HG02884 (cell line): ENCODE results near the gene CAV3.

Experiments
- ATAC-seq: cut with Tn5 transposase; IDR thresholded peaks from one replicate; pipeline ENCODE4 v1.9.1; 2021; ENCODE audit warnings: mild to moderate bottlenecking, moderate library complexity; ENCODE audit not compliant: unreplicated experiment

Gene CAV3

DNA sequence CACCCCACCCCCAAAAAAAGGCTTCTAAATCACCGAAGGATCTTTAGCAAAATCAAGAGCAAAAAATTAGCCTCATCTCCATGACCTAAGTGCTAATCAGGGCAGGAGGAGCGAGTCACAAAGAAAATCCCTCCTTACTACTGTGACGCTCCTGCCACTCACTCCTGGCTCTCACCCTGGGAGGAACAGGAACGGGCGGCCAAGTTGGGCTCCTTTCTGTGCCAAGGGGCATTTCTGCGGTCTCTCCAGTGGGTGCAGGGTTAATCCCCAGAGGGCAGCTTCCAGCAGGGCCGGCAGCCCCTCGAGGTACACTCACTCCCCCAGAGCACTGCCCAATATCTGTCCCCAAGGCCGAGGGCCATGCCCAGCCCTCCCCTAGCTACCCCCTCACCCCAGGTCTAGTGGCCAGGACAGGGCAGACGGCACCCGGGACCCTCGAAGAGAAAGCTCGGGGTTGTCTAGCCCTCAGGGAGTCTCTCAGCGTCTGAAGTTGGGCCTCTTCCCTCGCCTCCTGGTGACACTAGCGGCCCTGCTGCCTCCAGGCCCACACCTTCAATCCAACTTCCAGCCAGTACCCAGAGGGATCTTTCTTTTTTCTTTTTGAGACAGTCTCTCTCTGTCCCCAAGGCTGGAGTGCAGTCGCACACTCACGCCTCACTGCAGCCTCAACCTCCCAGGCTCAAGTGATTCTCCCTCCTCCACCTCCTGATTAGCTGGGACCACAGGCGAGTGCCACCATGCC lies 706 bp downstream of the CAV3 start:
- no peak for ATAC-seq

DNA sequence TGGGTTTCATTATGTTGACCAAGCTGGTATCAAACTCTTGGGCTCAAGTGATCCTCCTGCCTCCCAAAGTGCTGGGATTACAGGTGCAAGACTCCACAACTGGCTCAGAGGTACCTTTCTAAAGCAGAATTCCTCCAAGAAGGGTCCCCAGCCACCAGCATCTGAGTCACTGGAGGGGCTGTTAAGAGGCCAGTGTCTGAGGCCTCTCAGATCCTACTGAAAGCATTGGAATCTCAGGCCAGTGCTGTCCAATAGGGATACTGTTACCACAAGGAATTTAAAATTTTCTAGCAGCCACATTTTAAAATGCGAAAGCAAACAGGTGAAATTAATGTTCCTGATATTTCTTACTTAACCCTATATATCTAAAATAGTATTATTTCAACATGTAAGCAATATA lies 1.3 kb downstream of the CAV3 start:
- ATAC-seq, result no peak

DNA sequence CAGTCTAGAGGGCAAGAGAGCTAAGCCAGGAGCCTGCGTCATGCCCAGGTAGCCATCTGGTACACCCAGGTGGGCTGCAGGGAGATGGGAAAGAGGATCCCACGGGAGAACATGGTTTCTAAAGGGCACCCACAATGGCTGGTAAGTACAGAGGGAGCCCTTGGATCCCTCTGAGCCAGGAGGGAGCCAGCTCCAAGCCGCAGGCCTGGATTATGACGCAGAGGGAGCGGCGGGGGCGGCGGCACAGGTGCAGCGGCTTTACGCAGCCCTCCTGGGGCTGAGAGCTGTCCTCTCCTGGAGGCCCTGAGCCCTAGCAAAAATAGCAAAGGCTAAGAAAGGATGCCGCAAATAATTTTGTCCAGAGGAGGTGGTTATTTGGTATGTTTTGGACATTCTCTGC lies 2.8 kb downstream of the CAV3 start:
- ATAC-seq, result no peak

DNA sequence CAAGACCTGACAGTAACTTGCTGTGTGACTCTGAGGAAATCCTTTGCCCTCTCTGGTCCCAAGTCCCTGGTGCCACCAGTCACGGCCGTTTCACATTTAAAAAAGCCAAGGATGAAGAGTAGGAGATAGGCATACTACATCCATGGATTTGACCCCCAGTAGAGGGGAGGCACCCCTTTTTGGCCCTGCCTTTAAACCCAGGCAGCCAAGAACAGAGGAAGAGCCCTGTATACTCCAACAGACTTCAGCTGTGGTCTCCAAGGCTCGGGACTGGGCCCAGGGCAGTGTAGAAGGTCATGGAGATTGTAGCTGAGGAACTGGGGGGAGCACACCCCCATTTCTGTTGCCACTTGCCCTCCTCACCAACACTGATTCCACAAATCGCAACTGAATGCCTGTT lies 3.7 kb downstream of the CAV3 start:
- ATAC-seq, result no peak

DNA sequence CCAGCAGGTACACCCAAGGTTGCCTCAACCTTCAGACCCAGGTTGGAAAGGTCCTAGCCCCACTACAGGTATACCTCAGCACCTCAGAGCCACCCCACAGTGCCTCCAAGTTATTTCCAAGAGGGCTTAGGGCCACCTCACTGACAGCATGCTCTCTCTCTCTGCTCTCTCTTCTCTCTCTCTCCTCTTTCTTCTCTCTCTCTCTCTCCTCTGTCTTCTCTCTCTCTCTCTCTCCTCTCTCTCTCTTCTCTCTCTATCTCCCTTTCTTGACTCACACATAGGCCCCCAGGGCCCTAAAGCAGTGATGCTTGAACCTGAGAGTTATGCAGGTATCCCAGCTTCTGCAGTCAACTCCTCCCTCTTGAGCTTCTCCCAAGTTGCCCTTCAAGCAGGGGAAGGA lies 4.2 kb downstream of the CAV3 start:
- ATAC-seq, result no peak

DNA sequence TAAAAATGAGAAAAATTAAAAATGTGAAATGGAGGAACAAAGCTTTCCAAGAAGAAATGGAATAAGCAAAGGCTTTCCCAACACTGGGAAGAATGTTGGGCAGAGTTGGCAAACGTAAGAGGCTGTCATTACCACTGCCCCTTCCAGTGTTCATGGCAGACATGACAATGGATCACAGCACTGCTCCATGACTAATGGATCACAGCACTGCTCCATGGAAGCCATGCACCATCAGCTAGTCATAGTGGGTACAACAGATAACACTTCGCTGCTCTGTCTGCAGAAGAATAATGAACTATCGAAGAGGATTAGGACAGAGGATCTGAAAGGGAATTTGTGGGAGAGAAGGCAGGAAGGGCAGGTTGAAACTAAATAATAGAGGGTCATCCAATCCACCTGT lies 5.0 kb downstream of the CAV3 start:
- no peak for ATAC-seq

DNA sequence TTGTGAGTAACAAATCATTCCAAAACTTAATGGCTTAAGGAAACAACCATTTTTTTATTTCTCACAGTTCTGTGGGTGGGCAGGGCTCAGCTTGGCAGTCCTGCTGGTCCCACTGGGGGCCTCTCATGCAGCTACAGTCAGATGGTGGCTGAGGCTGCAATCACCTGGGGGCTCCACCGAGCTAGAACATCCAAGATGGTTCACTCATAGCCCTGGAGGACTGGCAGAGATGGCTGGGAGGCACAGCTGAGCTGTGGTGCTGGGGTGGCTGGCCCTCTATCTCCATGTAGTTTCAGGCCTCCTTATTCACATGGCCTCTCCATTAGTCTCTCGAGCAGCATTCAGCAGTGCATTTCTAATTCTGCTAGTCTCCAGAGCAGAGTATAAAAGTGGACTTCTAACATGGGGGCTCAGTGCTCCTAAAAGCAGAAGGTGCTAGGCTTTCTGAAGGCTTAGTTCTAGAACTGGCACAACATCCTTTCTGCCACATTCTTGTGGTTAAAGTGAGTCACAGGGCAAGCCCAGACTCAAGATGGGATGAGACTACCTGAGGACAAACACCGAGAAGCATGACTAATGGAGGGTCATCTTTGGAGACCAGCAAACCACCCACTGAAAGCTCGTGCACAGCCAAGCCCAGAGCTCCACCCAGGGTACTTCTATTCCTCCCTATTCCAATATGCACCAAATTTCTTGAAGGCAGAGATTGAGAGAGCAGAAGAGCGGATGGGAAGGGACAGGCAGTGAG lies 6.3 kb downstream of the CAV3 start:
- ATAC-seq, result no peak

DNA sequence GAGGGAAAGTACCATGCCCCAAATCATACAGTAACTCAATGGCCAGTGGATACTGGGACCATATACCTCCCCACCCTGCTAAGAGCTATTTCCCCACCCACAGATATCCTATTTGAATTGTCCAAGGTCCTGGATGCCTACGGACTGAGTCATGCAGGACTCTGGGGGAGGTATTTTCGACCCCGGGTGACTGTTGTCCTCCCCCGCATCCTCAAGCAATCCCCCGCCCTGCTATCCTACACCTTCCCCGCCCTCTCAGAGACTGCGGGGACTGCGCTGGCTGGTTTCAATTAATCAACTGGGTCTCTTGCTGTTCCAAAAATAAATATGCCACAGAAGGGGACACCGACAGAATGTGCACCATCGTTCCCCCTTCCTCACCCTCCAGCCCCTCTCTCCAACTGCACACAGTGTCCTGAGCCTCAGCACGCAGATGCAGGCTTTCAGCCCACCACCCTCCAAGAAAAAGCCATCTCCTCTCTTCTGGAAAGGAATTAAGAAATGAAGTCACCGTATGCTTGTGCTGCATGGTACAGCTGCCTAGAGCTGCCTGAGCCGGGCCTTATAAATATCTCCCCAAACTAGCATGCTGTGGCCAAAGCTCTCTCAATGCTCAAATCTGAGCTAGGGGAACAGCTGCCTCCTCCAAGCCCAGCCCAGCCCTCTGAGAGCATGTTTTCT lies 8.1 kb downstream of the CAV3 start:
- no peak for ATAC-seq

DNA sequence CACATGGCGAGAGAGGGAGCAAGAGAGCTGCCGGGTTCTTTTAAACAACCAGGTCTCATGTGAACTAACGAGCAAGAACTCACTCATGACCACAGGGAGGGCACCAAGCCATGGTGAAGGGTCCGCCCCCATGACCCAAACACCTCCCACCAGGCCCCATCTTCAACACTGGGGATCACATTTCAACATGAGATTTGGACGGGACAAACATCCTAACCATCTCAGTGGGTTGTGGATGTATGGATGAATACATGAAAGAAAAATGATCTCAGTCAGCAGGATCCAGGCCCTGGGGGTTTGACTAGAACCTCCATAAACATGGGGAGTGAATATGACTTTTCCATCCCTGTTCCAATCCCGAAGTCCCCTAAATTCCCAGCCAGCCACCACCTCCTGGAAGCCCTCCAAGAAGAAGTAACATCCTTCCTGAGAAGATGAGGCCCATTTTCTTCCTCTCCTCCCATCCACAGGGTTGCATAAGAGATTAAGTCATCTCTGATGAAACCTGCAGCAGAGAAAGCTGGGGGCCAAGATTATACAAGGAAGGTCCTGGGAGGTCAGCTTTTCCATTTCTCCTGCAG lies 9.5 kb downstream of the CAV3 start:
- no peak for ATAC-seq

DNA sequence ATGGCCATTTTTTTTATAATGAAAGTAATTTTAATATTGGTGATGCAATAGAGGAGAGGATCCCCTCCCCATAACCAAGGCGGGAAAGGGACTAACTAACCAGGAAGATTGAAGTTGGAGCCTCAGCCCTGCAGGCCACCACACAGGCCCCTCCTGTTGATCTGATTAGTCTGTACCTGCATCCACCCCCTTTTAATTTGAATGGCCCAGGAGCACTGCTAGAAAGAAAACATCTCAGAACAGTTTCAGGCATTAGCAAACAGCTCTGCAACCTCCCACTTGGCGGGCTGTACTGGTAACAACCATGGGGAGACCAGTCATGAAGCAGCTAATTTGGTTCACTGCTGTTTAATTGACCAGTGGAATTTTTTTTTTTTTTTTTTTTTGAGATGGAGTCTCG lies 10.3 kb downstream of the CAV3 start:
- ATAC-seq, result no peak

DNA sequence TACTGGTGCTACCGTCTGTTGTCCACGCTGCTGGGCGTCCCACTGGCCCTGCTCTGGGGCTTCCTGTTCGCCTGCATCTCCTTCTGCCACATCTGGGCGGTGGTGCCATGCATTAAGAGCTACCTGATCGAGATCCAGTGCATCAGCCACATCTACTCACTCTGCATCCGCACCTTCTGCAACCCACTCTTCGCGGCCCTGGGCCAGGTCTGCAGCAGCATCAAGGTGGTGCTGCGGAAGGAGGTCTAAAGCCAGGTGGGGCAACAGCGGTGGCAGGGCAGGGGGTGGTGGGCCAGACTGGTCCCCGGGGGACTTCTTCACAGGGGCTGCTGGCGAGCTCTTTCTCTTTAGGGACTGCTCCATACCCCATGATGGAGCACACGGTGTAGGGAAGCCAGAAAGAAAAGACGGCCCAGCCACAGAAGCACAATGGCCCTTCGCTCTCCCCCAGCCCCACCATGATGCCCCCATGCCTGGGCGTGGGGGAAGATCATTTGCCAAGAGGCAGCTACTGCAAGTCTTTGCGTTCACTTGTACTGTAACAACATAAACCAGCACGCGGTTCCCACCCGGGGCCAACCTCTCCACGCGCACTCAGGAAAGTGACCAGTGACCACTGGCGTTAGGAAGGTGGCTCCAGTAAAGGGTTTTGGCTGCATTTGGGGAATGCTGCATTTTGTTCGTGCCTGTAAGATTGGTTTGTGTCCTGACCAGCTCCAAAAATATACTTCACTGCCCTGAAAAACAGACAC lies 12.2 kb downstream of the CAV3 start:
- no peak for ATAC-seq

DNA sequence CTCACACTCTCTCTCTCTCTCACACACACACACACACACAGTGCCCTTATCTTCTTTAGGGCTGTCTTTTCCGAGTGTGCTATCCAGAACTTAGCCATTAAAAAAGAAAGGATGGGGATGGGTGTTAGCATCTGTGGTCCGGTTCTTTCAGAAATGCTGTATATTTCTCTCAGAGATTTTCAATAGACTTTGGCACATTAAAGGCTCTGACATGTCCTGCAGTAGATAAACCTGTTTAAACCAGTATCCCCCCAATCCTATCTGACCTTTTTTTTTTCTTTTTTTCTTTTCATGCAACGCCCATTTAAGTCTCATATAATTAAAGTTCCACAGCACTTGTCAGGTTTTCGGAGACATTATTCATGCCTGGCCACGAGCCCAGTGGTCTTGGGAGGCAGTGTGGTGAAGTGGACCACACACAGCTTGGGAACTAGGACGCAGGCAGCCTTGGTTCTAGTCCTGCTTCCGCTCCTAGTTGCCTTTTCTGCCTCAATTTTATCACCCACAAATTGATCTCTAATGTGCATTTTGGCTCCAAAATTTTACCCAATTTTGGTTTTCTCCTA lies 13.3 kb downstream of the CAV3 start:
- no peak for ATAC-seq

DNA sequence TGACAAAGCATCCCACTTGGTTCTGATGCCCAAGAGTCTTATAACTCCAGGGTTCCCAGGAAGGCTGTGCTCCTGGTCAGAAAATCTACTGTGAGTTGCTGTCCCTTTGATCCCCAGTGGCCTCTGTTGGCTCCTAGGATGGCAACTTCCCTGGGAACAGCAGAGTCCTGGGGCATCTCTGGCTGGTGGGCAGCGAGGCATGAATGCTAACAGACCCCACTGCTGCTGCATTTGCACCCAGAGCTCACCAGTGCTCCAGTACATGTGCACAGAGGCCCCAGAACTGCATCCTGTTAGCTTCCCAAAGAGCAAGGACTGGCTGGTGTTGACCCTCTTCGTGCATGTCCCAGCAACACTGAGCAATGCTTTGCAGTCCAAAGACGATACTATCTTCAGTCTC lies 15.7 kb downstream of the CAV3 start:
- ATAC-seq, result no peak

DNA sequence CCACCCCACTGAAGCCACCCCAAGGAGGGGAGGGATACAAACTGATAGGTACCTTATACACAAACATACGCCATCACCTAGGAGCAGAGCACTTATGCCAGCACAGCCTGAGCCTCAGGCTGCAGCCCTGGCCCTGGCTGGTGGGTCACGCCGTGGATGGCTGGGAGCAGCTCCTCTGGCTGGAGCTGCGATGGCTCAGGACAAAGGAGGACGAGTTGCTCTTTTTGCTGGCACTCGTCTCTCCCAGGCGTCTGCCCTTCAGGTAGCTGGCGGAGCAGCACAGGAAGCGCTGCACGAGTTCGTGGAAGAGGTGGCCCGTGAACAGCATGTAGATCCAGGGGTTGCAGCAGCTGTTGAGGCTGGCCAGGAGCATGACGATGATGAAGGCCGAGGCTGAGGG lies 19.2 kb downstream of the CAV3 start:
- no peak for ATAC-seq

DNA sequence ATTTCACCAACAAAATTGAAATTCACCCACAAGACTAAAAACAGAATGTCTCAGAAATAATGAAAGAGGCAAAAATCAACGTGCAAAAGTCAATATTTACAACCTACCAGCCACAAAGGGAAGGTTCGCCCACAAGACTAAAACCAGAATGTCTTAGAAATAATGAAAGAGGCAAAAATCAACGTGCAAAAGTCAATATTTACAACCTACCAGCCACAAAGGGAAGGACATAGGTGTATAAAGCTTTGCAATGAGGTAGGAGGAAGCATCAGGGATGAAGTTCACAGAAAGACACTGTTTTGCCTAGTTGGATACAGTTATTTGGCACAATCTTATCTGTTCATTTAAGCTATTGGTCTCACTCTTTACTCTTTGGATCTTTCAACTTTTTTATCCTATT lies 21.5 kb downstream of the CAV3 start:
- no peak for ATAC-seq

DNA sequence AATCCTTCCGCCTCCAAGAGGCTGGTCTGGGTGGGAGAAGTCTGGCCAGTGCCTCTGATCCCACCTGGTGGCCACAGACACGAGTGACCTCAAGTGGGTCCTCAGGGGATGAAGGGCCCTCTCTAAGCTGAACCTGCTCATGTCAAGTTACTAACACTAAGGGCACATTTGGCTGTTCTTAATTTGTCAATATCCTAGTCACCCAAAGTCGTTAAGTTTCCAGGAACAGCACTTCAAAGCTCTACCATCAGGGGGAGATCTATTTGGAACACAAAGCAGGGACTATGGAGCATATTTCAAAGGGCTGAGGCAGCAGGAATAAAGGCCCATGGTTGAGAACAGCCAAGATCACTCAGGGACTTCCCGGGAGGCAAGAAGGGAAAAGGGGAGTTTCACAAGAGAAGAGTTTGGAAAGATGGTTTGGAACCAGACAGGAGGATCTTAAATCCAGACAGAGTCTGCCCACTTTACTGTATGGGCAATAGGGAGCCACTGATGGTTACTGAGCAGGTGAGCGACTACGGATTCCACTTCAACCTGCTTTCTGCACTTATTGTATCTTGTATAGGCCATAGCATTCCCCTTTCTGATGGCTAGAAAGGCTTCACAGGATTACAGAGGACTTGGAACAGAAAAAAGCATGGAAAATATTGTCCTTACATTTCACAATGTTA lies 22.1 kb downstream of the CAV3 start:
- no peak for ATAC-seq

DNA sequence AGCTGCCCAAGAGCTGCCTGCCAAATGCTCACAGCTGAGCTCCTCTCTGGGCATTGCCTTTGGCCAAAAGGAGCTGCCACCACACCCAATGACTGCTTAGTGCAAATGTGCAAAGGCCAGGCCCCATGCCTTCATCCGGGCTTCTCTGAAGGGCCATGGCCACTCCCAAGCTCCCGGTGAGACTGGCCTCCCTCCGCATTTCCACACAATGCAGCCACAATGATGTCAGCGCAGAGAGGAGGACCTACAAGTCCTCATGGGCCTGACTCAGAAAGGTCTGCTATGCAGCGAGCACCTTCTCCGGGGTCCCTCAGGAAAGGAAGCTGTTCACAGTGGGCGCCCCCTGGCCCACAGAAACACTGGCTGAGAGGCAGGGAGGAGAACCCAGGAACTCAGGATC lies 23.1 kb downstream of the CAV3 start:
- no peak for ATAC-seq

DNA sequence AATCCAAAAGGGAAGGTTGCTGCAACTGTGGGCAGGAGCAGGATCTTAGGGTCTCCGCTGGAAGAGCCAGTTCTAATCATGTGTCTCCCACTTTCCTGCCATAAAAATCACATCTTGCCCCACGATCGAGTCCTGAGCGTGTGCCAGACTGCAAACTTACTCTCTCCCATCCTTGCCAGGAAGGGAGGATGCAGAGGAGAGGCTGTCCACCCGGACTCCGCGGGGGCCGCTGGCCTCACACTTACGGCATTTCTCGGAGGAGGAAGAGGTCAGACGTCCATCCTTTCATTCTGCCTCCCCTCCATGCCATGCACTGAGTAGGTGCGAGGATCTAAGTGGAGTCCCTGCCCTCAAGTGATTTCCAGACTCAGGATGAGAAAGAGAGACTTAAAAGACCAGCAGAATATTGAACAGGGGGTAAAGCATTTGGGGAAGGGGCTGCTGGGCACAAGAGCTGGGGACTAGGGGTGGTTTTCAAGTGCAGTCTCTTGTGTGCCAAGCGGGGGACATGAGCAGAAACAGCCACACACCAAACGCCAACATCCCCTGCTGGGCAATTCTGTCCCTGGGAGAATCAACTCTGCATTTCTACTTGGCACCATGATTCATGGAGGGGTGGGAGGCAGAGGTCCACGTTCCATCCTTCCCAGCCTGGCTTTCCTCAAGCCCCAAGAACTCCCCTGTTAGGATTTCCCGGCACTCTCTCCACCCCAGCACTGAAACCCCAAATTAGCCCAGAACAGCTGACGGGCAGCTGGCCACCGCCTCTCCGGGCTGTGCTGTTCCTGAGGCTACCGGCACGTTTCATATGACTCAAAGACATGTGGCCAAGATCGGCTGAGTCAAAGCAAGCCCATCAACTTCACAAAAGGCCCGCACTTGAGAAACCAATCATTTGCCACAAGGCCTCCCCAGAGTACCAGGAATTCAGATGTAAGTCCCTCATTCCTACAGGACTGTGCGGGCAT lies 24.2 kb downstream of the CAV3 start:
- no peak for ATAC-seq
